Neural cell (in vitro differentiated cells): ENCODE results near the gene MYO9A. TPM values are rescaled to one million over a fixed set of nuclear protein-coding genes. Genes with fewer than 3 reads are reported as not detected.

ENCODE experiments used
- H2AFZ ChIP-seq: fragments of 200-600, 300-800 bp; sonication (generic), shearing (Covaris generic); 2 replicates; pipeline ENCODE4 v1.6.0; 2014; ENCODE audit warnings: low read depth, mild to moderate bottlenecking, antibody characterized with exemption, low read length, moderate library complexity
- H3F3A ChIP-seq: fragments of 200-600 bp; shearing (Covaris generic); 2 replicates; pipeline ENCODE4 v1.6.1; 2016; ENCODE audit warnings: mild to moderate bottlenecking, moderate library complexity, mixed read lengths, antibody characterized with exemption, low read length; ENCODE audit not compliant: insufficient read depth, poor library complexity, severe bottlenecking
- H3K27ac ChIP-seq: fragments of 200-600, 300-800 bp; sonication (generic), shearing (Covaris generic); 2 replicates; pipeline ENCODE4 v1.5.1; 2014; ENCODE audit warnings: mild to moderate bottlenecking, low read length, moderate library complexity
- H3K27me3 ChIP-seq: fragments of 300-800, 200-600 bp; sonication (generic), shearing (Covaris generic); 2 replicates; pipeline ENCODE4 v1.6.0; 2014; ENCODE audit warnings: mild to moderate bottlenecking, low read depth, low read length, moderate library complexity; ENCODE audit not compliant: insufficient read depth
- H3K36me3 ChIP-seq: fragments of 300-800, 200-600 bp; sonication (generic), shearing (Covaris generic); 2 replicates; pipeline ENCODE4 v1.5.1; 2014; ENCODE audit warnings: mild to moderate bottlenecking, antibody characterized with exemption, low read length, moderate library complexity; ENCODE audit not compliant: insufficient read depth
- H3K4me2 ChIP-seq: fragments of 300-800, 200-600 bp; sonication (generic), shearing (Covaris generic); 2 replicates; pipeline ENCODE4 v1.6.0; 2014; ENCODE audit warnings: mild to moderate bottlenecking, low read length
- H3K4me3 ChIP-seq: fragments of 300-800, 200-600 bp; sonication (generic), shearing (Covaris generic); 2 replicates; pipeline ENCODE4 v1.5.1; 2014; ENCODE audit warnings: mild to moderate bottlenecking, low read length, moderate library complexity
- H3K79me2 ChIP-seq: fragments of 200-600 bp; shearing (Covaris generic); replicated peaks from 2 replicates; pipeline ENCODE4 v1.6.0; 2014; ENCODE audit warnings: mild to moderate bottlenecking, low read length, moderate library complexity; ENCODE audit not compliant: insufficient read depth
- H3K9ac ChIP-seq: fragments of 300-800, 200-600 bp; sonication (generic), shearing (Covaris generic); 2 replicates; pipeline ENCODE4 v1.6.1; 2016; ENCODE audit warnings: mild to moderate bottlenecking, low read length, mixed read lengths
- H3K9me2 ChIP-seq: fragments of 200-600 bp; shearing (Covaris generic); 2 replicates; pipeline ENCODE4 v1.6.1; 2016; ENCODE audit warnings: mild to moderate bottlenecking, low read length, mixed read lengths; ENCODE audit not compliant: insufficient read depth
- H3K9me3 ChIP-seq: fragments of 200-600, 300-800 bp; sonication (generic), shearing (Covaris generic); 2 replicates; pipeline ENCODE4 v1.6.1; 2016; ENCODE audit warnings: mild to moderate bottlenecking, mixed run types, low read length, moderate library complexity, mixed read lengths
- H4K20me1 ChIP-seq: fragments of 200-600 bp; shearing (Covaris generic); 2 replicates; pipeline ENCODE4 v1.6.1; 2016; ENCODE audit warnings: mild to moderate bottlenecking, mixed run types; ENCODE audit not compliant: insufficient read depth
- EP300 ChIP-seq: fragments of 450-650 bp; conservative IDR thresholded peaks from 2 replicates; pipeline ENCODE4 v1.6.1; 2014; ENCODE audit warnings: antibody characterized with exemption, mild to moderate bottlenecking, moderate library complexity; ENCODE audit not compliant: poor library complexity, severe bottlenecking
- EZH2 ChIP-seq: fragments of 200-600, 300-800 bp; shearing (Covaris generic), sonication (generic); IDR thresholded peaks from 2 replicates; pipeline ENCODE4 v1.6.1; 2014; ENCODE audit warnings: antibody characterized with exemption, low read length, borderline replicate concordance, mild to moderate bottlenecking; ENCODE audit not compliant: insufficient read depth, poor library complexity, severe bottlenecking
- MXI1 ChIP-seq: fragments of 450-650 bp; conservative IDR thresholded peaks from 2 replicates; pipeline ENCODE4 v1.6.1; 2014; ENCODE audit warnings: antibody characterized with exemption, mild to moderate bottlenecking; ENCODE audit not compliant: poor library complexity, severe bottlenecking
- POLR2AphosphoS5 ChIP-seq: IDR thresholded peaks from 2 replicates; pipeline ENCODE4 v1.6.1; 2012
- RAD21 ChIP-seq: fragments of 450-650 bp; conservative IDR thresholded peaks from 2 replicates; pipeline ENCODE4 v1.6.1; 2014; ENCODE audit warnings: antibody characterized with exemption, mild to moderate bottlenecking, moderate library complexity
- SMC3 ChIP-seq: fragments of 450-650 bp; conservative IDR thresholded peaks from 2 replicates; pipeline ENCODE4 v1.6.1; 2014; ENCODE audit warnings: antibody characterized with exemption, mild to moderate bottlenecking, moderate library complexity; ENCODE audit not compliant: poor library complexity
- TAF1 ChIP-seq: IDR thresholded peaks from 2 replicates; pipeline ENCODE4 v1.6.1; 2012; ENCODE audit warnings: low read depth
- polyA plus RNA-seq: library from polyadenylated mRNA; depleted of rRNA; stranded (reverse); fragments of >200 nt; gene quantifications from 2 replicates; pipeline ENCODE4 v1.2.3, GENCODE V29; 2014
- TF ChIP-seq, protein P1 (sequence below): fragments of 450-650 bp; IDR thresholded peaks from 2 replicates; pipeline ENCODE4 v1.5.1; 2014; ENCODE audit warnings: antibody characterized with exemption, mild to moderate bottlenecking, moderate library complexity; ENCODE audit not compliant: poor library complexity, severe bottlenecking
- TF ChIP-seq, protein P2 (sequence below): IDR thresholded peaks from 2 replicates; pipeline ENCODE4 v1.6.1; 2012; ENCODE audit warnings: borderline replicate concordance

Gene MYO9A
- polyA plus RNA-seq, 1 donor from 2014 or later = 22.7 TPM

DNA sequence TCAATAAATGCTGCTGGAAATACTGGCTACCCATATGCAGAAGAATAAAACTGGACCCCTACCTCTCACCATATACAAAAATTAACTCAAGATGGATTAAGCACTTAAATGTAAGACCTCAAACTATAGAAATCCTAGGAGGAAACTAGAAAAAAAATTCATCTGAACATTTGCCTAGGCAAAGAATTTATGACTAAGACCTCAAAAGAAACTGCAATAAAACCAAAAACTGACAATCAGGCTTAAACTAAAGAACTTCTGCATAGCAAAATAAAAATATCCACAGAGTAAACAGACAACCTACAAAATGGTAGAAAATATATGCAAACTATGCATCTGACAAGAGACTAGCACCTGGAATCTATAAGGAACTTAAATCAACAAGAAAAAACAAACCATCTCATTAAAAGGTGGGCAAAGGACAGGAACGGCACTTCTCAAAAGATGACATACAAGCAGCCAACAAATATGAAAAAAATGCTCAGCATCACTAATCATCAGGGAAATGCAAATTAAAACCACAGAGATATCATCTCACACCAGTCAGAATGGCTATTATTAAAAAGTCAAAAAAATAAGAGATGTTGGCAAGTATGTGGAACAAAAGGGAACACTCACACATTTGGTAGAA, 47.0 kb downstream of the MYO9A start:
- H3K79me2 ChIP-seq = peaks cover 15% of the 10 kb centered on the region
- no peak overlapping the region for H3K4me3 ChIP-seq
- no peak overlapping the region for H3K27ac ChIP-seq
- no peaks in the 10 kb centered on the region for H3K9me2 ChIP-seq
- no peaks in the 10 kb centered on the region for H3K9me3 ChIP-seq
- H3K9ac ChIP-seq = no peak overlapping the region
- no peaks in the 10 kb centered on the region for H3K36me3 ChIP-seq
- no peak overlapping the region for H2AFZ ChIP-seq
- no peaks in the 10 kb centered on the region for H3K27me3 ChIP-seq
- no peak for TF ChIP-seq SMC3
- no peaks in the 10 kb centered on the region for H4K20me1 ChIP-seq
- H3F3A ChIP-seq = no peaks in the 10 kb centered on the region
- no peak overlapping the region for H3K4me2 ChIP-seq

DNA sequence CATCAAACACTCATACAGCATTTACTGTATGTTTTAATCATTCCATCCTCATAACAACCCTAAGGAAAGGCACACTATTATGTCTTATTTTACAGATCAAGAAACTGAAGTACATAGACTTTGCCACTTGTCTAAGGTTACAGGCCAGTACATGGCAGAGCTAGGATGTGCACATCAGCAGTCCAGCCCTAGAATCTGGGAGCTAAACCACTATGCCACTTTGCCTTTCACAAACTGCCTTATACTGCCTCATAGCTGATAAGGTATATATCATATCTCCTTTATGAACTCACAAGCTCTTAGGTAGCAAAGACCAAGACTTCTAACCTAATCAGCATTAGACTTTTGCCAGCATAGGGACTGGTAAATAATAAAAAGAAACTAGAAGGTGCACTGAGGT, 49.1 kb downstream of the MYO9A start:
- TF ChIP-seq POLR2AphosphoS5 (no peak), EZH2 (no peak), RAD21 (no peak), SMC3 (no peak), MXI1 (no peak), EP300 (no peak), TAF1 (no peak)
- TF ChIP-seq, protein P1, sequence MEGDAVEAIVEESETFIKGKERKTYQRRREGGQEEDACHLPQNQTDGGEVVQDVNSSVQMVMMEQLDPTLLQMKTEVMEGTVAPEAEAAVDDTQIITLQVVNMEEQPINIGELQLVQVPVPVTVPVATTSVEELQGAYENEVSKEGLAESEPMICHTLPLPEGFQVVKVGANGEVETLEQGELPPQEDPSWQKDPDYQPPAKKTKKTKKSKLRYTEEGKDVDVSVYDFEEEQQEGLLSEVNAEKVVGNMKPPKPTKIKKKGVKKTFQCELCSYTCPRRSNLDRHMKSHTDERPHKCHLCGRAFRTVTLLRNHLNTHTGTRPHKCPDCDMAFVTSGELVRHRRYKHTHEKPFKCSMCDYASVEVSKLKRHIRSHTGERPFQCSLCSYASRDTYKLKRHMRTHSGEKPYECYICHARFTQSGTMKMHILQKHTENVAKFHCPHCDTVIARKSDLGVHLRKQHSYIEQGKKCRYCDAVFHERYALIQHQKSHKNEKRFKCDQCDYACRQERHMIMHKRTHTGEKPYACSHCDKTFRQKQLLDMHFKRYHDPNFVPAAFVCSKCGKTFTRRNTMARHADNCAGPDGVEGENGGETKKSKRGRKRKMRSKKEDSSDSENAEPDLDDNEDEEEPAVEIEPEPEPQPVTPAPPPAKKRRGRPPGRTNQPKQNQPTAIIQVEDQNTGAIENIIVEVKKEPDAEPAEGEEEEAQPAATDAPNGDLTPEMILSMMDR = no peak
- TF ChIP-seq, protein P2, sequence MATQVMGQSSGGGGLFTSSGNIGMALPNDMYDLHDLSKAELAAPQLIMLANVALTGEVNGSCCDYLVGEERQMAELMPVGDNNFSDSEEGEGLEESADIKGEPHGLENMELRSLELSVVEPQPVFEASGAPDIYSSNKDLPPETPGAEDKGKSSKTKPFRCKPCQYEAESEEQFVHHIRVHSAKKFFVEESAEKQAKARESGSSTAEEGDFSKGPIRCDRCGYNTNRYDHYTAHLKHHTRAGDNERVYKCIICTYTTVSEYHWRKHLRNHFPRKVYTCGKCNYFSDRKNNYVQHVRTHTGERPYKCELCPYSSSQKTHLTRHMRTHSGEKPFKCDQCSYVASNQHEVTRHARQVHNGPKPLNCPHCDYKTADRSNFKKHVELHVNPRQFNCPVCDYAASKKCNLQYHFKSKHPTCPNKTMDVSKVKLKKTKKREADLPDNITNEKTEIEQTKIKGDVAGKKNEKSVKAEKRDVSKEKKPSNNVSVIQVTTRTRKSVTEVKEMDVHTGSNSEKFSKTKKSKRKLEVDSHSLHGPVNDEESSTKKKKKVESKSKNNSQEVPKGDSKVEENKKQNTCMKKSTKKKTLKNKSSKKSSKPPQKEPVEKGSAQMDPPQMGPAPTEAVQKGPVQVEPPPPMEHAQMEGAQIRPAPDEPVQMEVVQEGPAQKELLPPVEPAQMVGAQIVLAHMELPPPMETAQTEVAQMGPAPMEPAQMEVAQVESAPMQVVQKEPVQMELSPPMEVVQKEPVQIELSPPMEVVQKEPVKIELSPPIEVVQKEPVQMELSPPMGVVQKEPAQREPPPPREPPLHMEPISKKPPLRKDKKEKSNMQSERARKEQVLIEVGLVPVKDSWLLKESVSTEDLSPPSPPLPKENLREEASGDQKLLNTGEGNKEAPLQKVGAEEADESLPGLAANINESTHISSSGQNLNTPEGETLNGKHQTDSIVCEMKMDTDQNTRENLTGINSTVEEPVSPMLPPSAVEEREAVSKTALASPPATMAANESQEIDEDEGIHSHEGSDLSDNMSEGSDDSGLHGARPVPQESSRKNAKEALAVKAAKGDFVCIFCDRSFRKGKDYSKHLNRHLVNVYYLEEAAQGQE = no peak
- no peaks in the 10 kb centered on the region for H3K36me3 ChIP-seq
- H3K4me3 ChIP-seq = no peak overlapping the region
- H2AFZ ChIP-seq = no peak overlapping the region
- H3K9ac ChIP-seq = no peak overlapping the region
- H3K79me2 ChIP-seq = peaks cover 18% of the 10 kb centered on the region
- no peaks in the 10 kb centered on the region for H3K9me3 ChIP-seq
- H3K9me2 ChIP-seq = no peaks in the 10 kb centered on the region
- no peaks in the 10 kb centered on the region for H4K20me1 ChIP-seq
- H3F3A ChIP-seq = no peaks in the 10 kb centered on the region
- no peaks in the 10 kb centered on the region for H3K27me3 ChIP-seq
- H3K4me2 ChIP-seq = no peak overlapping the region
- no peak overlapping the region for H3K27ac ChIP-seq
